Lung (tissue), 12 donors: ENCODE data around the gene RGMA. TPM values are rescaled to one million over a fixed set of nuclear protein-coding genes. Genes with fewer than 3 reads are reported as not detected.

ENCODE experiments used
- ATAC-seq: fragments of 200-7000 bp; cut with Tn5 transposase; one replicate; pipeline ENCODE4 v1.9.1; 2020; ENCODE audit warnings: moderate number of reproducible peaks; ENCODE audit not compliant: insufficient read depth, low FRiP score
- DNase-seq, 3 donors: peaks; one replicate each; pipeline ENCODE4 v3.0.0-alpha.2; 2013 to 2017
- H3K27ac ChIP-seq, 2 donors: one replicate each; pipeline ENCODE4 v1.5.1; 2013; ENCODE audit warnings: mild to moderate bottlenecking in 2 of 2, moderate library complexity in 2 of 2, control low read depth in 1 of 2, inconsistent platforms in 1 of 2, low read depth in 1 of 2, low read length in 1 of 2
- H3K27me3 ChIP-seq, 3 donors: one replicate each; pipeline ENCODE4 v1.5.1; 2013; ENCODE audit warnings: low read length in 2 of 3; ENCODE audit not compliant: control insufficient read depth in 3 of 3, insufficient read depth in 3 of 3
- H3K36me3 ChIP-seq, 4 donors: one replicate each; pipeline ENCODE4 v1.5.1; 2013; ENCODE audit warnings: low read length in 4 of 4, mild to moderate bottlenecking in 1 of 4, moderate library complexity in 1 of 4; ENCODE audit not compliant: control insufficient read depth in 4 of 4, insufficient read depth in 4 of 4
- H3K4me1 ChIP-seq, 5 donors: one replicate each; pipeline ENCODE4 v1.5.1; 2013; ENCODE audit warnings: low read length in 5 of 5, mild to moderate bottlenecking in 2 of 5, moderate library complexity in 1 of 5; ENCODE audit not compliant: control insufficient read depth in 5 of 5, insufficient read depth in 5 of 5
- H3K4me3 ChIP-seq: one replicate; pipeline ENCODE4 v1.5.1; 2013; ENCODE audit warnings: mild to moderate bottlenecking, control low read depth, moderate library complexity
- H3K9ac ChIP-seq, 2 donors: one replicate each; pipeline ENCODE4 v1.5.1; 2013; ENCODE audit warnings: low read length in 2 of 2, control low read depth in 1 of 2; ENCODE audit not compliant: insufficient read depth in 1 of 2
- H3K9me3 ChIP-seq, 4 donors: one replicate each; pipeline ENCODE4 v1.5.1; 2013; ENCODE audit warnings: low read length in 3 of 4, mild to moderate bottlenecking in 1 of 4, moderate library complexity in 1 of 4; ENCODE audit not compliant: control insufficient read depth in 4 of 4, insufficient read depth in 3 of 4
- CTCF ChIP-seq: IDR thresholded peaks from 2 replicates; pipeline ENCODE4 v1.5.1; 2012; ENCODE audit warnings: mild to moderate bottlenecking; ENCODE audit errors: control extremely low read depth, extremely low read depth
- WGBS, 2 donors: extraction: QIAGEN DNeasy Blood & Tissue Kit; methylation state at CpG; one replicate each; pipeline ENCODE4 v1.1.7; 2013; 5-methylcytosine and 5-hydroxymethylcytosine counted together
- polyA plus RNA-seq, 2 donors: library from polyadenylated mRNA; stranded (reverse); fragments of 200-250 nt; gene quantifications; one replicate each; pipeline ENCODE4 v1.2.1, GENCODE V29; 2013
- total RNA-seq, 2 donors: library from RNA; depleted of rRNA in 1 of 2; stranded (reverse); fragments of >200 nt in 1 of 2; gene quantifications; one replicate each; pipeline ENCODE4 v1.2.1, GENCODE V29; 2014 to 2021
- donor health status: control.
- donor health status: control.
- donor health status: Bipolar disorder and iron deficiency.
- donor health status: healthy.
- donor health status: DM: yes; HTN: yes; CAD: no.

The RGMA gene
- total and polyA plus RNA-seq, 4 donors, result 2.3 to 11.3 (median 5.0) TPM

GRCh38 chr15:93012786-93013185, 76.2 kb downstream of the RGMA start:
- no peaks in the 10 kb centered on the region for H3K4me1 ChIP-seq
- ATAC-seq (no peak), DNase-seq (no peak)
- 93 to 95% methylated on average over 1 of the region's 1 CpG for WGBS, 2 donors
- no peak overlapping the region for H3K4me3 ChIP-seq
- TF ChIP-seq CTCF, result no peak
- H3K27ac ChIP-seq, result no peak overlapping the region
- H3K36me3 ChIP-seq, result peaks cover 49 to 78% (median 70%) of the 10 kb centered on the region in 4 donors
- H3K27me3 ChIP-seq, result no peaks in the 10 kb centered on the region
- no peak overlapping the region for H3K9ac ChIP-seq
- peaks cover 0 to 2% (median 0%) of the 10 kb centered on the region in 4 donors for H3K9me3 ChIP-seq

GRCh38 chr15:93007994-93008393, 81.0 kb downstream of the RGMA start:
- Histone ChIP-seq H3K27ac (no peak overlapping the region), H3K4me3 (no peak overlapping the region), H3K27me3 (no peaks in the 10 kb centered on the region), H3K9me3 (peaks cover 0 to 2% (median 0%) of the 10 kb centered on the region in 4 donors), H3K9ac (no peak overlapping the region), H3K36me3 (peaks cover 44 to 83% (median 60%) of the 10 kb centered on the region in 4 donors), H3K4me1 (no peaks in the 10 kb centered on the region)
- ATAC-seq, result no peak
- 95 to 99% methylated on average over 3 of the region's 3 CpGs for WGBS, 2 donors
- no peak for DNase-seq
- TF ChIP-seq CTCF, result no peak

- no peak for TF ChIP-seq CTCF
- ATAC-seq (no peak), DNase-seq (no peak)
- Histone ChIP-seq H3K4me3 (no peak overlapping the region), H3K4me1 (no peaks in the 10 kb centered on the region), H3K9ac (no peak overlapping the region), H3K27me3 (no peaks in the 10 kb centered on the region), H3K9me3 (no peaks in the 10 kb centered on the region), H3K36me3 (peaks cover 44 to 83% (median 57%) of the 10 kb centered on the region in 4 donors), H3K27ac (no peak overlapping the region)
- WGBS, 2 donors, result 92 to 94% methylated on average over 4 of the region's 4 CpGs
Observed at GRCh38 chr15:93005133-93005532, 83.9 kb downstream of the RGMA start.

GRCh38 chr15:93001881-93002280, 87.1 kb downstream of the RGMA start:
- Histone ChIP-seq H3K9me3 (no peaks in the 10 kb centered on the region), H3K36me3 (peaks cover 48 to 76% (median 58%) of the 10 kb centered on the region in 4 donors), H3K4me1 (no peaks in the 10 kb centered on the region), H3K4me3 (no peak overlapping the region), H3K9ac (no peak overlapping the region), H3K27ac (no peak overlapping the region), H3K27me3 (no peaks in the 10 kb centered on the region)
- ATAC-seq, result no peak
- TF ChIP-seq CTCF, result no peak
- DNase-seq, result peak in 1 of 3 donors; percentile 10
- WGBS, 2 donors, result 91 to 93% methylated on average over 2 of the region's 2 CpGs
